K562 (cell line): ENCODE data around the gene PRDM2. TPM values are rescaled to one million over a fixed set of nuclear protein-coding genes. Genes with fewer than 3 reads are reported as not detected.

Experiments used
- CC2D1A ChIP-seq: fragments of 450-650 bp; IDR thresholded peaks from 2 replicates; pipeline ENCODE4 v1.6.1; 2017; ENCODE audit warnings: mild to moderate bottlenecking
- CHD1 ChIP-seq: fragments of 200-600 bp; sonication (generic); IDR thresholded peaks from one replicate; pipeline ENCODE4 v1.6.1; 2012; ENCODE audit warnings: mild to moderate bottlenecking, moderate library complexity, low read length, inconsistent platforms
- REST ChIP-seq, 2 experiments: fragments of 450-650 bp; formaldehyde crosslinking in 1 of 2; IDR thresholded peaks; 2 replicates each; pipeline versions ENCODE4 v1.4.0 to v1.6.1; 2014 to 2020; ENCODE audit warnings: mild to moderate bottlenecking in 2 of 2, borderline replicate concordance in 1 of 2, low read depth in 1 of 2
- ZNF449 ChIP-seq: fragments of 250-450 bp; sonication (Bioruptor Pico); IDR thresholded peaks from 2 replicates; pipeline ENCODE4 v1.8.0; 2022; ENCODE audit warnings: moderate library complexity, mild to moderate bottlenecking, inconsistent platforms
- polyA plus RNA-seq, 8 experiments: library from polyadenylated mRNA; depleted of rRNA in 4 of 8; stranded (reverse) in 5 of 8; unstranded in 3 of 8; fragments of >200 nt; fragmentation: Nextera tagmentation in 2 of 8; fragmentation: Illumina TruSeq in 1 of 8; extraction: Ambion mirVana in 2 of 8; extraction: Trizol in 1 of 8; gene quantifications; 2 replicates each; pipeline versions ENCODE4 v1.2.1 to v1.2.3, GENCODE V29; 2011 to 2014; ENCODE audit warnings: inconsistent platforms in 1 of 8, missing spikeins in 1 of 8
- total RNA-seq, 7 experiments: library from RNA; depleted of rRNA in 6 of 7; stranded (reverse); fragments of >200 nt in 6 of 7; fragmentation: Illumina TruSeq in 2 of 7; extraction: Trizol in 2 of 7; gene quantifications; 2 replicates each; pipeline versions ENCODE4 v1.2.1 to v1.2.3, GENCODE V29; 2011 to 2021; ENCODE audit warnings: low replicate concordance in 1 of 7

Gene PRDM2
- total and polyA plus RNA-seq, 9 of the 15 experiments (the other 6 are each of a cell fraction or from before 2014, with no cell fraction given) = 5.4 to 27.6 (median 12.5) TPM

GRCh38 chr1:13828454-13829151 is 128.6 kb downstream of the PRDM2 start (continued):
- TF ChIP-seq ZNF449 (no peak), REST (IDR thresholded peaks at IDR 0.05; ENCODE audit: borderline replicate concordance) (peak; percentile 49; the same call in 1 of the 2 replicates), REST (CRISPR knock-in tag; IDR thresholded peaks at IDR 0.05; ENCODE audit: low read depth) (no peak), CC2D1A (peak; percentile 38; the same call in 1 of the 2 replicates), CHD1 (no peak)
